HT1080 (cell line): ENCODE results near the gene C4orf33. TPM values are rescaled to one million over a fixed set of nuclear protein-coding genes. Genes with fewer than 3 reads are reported as not detected.
"Not testable (repeated sequence)": the region's sequence is repeated elsewhere in the genome, so short reads cannot be mapped to it uniquely, and the experiment has no call there.

Source experiments
- DNase-seq: peaks from one replicate; pipeline ENCODE4 v3.0.0-alpha.2; 2015; ENCODE audit warnings: low read depth
- total RNA-seq: library from RNA; depleted of rRNA; stranded (reverse); fragments of >200 nt; shearing (Covaris generic); gene quantifications from 2 replicates; pipeline ENCODE4 v1.2.3, GENCODE V29; 2014; rRNA removed

The C4orf33 gene
- total RNA-seq, 1 experiment from 2014 or later = 3.1 TPM

DNA sequence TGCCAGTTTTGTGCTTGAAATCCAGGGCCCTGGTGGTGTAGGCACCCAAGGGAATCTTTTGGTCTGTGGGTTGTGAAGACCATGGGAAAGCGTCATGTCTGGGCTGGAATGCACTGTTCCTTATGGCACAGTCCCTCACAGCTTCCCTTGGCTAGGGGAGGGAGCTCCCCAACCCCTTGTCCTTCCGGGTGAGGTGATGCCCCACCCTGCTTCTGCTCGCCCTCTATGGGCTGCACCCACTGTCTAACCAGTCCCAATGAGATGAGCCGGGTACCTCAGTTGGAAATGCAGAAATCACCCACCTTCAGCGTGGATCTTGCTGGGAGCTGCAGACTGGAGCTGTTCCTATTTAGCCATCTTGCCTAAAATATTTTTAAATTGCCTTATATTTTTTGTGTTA is 30.7 kb downstream of the C4orf33 start:
- not testable (repeated sequence) for DNase-seq

DNA sequence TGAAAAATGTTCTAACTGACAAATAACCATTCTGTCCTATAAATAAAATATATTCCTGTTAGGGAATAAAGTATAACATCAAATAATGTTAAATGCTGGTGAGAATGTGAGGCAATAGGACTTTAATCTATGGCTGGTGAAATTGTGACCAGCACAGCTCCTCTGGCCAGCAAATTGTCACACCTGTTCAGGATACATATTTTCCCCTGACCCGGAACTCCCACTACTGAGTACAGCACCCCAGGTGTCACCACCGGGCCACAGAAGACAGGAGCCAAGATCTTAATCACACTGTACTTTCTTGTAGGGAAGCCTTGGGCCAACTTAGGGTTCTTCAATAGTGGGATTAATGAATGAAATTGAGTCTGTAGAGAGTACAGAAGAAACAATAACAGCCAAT is 33.2 kb downstream of the C4orf33 start:
- DNase-seq = no peak

DNA sequence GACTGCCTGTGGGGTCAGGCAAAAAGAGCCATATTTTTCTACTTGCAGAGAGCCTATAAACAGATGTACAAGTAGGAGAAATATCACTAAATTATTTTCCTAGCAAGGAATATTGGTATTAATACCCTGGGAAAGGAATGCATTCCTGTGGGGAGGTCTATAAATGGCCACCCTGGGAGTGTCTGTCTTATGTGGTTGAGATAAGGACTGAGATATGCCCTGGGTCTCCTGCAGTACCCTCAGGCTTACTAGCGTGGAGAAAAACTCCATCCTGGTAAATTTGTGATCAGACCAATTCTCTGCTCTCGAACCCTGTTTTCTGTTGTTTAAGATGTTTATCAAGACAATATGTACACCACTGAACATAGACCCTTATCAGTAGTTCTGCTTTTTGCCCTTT is 35.4 kb downstream of the C4orf33 start:
- no peak for DNase-seq

DNA sequence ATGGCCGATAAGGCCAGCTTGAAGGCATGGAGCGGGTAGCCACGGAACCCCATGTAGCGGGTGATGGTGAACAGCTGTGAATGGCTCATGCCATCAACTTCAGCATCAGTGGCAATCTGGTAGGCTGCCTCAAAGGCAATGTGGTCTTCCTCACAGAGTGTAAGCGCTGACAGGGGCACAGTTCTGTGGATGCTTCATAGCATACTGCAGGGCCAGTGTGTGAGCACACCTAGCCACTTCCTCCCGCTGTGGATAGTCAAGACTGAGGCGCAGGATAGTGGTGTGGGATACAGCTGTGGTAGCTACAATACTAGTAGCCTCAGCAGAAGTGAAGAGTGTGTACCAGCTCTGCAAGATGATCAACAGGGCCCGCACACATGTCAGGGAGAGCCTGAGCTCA is 40.5 kb downstream of the C4orf33 start:
- no peak for DNase-seq

DNA sequence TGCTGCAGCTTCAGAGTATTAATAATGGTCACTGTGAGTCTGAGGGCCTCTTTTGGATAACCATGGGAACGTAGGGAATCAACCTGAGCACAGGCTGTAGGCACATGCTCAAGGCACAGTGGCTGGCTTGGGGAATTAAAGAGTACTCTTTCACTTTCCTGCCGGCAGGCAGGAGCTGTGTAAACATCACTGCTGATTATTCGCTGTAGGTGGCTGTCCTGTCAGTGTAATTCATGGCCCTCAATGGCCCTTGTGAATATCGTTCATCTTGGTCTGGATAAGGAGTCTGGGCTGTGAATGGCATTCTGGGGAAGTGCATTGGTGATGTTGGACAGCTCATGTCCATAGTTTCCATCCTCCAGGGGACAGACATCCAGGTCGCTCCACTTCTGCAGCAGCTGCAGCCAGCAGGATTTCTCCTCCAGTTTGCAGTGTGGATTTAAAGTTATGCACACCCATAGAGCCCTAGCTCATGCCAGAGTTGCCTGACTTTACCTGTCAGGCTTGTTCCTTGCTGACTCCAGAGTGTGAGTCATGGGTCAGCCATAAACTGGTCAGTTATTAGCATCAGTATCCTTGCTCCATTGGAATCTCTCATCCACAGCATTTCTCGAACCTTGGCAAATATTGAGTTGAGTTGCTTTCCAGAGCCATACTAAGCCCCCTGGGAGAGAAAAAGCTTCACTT is 43.0 kb downstream of the C4orf33 start:
- no peak for DNase-seq

DNA sequence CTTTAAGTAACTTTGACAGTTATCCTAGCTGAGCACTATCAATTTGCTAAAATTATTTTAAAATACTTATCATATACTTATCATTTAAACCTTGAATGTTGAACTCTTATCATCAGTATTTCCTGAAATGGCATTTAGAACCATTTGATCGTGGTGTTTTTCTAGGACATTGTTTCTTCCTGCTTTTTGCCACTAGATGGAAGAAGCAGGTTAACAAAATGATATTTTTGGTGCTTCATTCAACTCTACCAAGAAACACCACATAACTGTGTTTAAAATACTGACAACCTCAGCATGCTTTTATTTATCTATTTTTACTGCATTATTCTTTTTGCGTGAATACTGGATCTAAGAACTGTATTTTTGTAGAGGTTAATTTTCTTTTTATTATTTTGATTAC is 44.6 kb downstream of the C4orf33 start:
- no peak for DNase-seq

DNA sequence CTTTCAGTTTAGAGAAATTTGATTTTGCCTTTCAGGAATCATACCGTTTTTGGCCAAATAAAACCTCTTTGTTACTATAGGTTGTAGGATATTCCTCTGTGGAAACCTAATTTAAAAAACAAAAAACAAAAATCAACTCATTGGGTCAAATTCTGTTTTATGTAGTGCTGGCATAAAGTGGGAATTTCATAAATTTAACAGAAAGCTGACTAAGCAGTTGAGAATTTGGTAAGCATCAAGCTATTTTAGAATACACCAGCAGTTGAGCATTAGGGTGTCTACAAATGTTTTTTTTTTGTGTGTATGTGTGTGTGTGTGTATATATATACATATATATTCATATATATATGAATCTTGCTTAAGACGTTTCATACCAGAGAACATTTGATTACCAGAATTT is 47.4 kb downstream of the C4orf33 start:
- no peak for DNase-seq

DNA sequence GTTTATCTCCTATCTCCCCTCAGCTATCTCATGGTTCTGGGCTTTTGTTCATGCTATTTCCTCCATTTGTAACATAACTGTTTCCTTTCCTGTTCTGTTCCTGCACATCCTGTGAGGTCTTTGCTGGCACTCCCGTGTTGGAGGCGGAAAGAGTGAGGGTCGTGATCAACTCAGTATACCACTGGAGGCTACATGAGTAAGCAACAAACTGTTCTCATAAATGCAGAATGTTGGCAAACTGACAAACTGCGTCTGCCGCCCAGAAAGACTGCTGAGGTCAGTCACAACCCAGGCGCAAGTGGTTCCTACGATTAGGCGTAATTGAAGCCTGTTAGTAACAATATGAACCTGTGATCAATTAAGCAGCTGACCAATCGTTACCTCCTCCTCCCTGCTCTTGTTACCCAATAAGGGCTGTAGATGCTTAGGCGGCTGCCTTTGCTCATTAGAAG is 48.8 kb downstream of the C4orf33 start:
- no peak for DNase-seq

DNA sequence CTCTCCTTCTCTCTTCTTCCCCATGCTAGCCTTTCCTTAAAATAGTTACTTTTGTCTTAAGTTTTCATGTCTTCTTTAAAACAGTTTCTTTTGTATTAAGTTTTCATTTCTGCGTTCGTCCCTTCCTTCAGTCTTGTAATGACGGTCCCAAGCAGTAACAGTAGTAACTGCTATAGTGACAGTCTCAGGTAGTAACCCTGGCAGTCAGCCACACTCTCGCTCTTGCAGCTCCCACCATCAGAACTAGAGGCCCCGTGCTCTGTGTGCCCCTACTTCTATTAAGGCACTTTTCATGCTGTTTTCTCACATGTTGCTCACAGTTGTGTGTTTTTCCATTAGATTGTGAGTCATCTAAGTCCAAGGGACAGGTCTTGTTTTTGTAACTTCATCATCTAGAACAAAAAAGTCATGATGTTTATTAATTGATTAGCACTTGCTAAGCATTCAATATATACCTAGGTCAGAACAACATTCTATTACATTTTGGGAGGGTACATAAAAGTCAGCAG is 49.3 kb downstream of the C4orf33 start:
- DNase-seq = no peak

DNA sequence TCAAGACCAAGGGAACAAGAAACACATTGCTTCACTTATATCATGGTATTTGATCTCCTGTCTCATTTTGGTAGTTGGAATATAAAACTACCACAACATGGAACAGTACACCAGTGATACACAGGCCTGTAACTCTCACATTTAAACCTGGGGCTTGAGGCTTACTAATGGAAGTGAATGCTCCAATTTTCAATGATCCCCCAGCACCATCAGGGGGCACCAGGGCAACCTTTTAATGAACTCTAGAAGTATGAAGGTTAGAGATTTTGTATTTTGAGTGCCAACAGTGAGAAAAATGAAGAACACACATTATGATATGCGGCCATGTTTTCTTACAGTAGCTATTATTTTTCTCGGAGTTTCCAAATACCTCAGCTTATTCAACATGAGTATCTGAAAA is 50.7 kb downstream of the C4orf33 start:
- no peak for DNase-seq

DNA sequence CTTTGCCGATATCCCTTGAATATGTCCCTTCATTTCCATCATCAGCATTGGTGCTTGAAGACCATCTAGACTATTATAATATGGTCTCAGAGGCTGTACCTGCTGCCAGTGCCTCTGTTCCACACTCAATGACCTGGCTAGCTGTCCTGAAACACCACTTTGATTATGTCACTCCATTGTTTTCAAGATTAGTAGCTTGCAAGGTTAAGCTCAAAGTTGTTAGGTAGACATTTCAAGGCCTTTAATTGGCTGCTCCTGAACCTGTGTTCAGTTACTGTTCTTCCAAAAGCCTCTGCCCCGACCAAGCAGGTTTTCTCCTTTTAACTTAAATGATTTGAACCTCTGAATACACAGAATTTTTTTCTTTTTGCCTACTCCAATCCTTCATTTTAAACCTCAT is 52.9 kb downstream of the C4orf33 start:
- DNase-seq = no peak

DNA sequence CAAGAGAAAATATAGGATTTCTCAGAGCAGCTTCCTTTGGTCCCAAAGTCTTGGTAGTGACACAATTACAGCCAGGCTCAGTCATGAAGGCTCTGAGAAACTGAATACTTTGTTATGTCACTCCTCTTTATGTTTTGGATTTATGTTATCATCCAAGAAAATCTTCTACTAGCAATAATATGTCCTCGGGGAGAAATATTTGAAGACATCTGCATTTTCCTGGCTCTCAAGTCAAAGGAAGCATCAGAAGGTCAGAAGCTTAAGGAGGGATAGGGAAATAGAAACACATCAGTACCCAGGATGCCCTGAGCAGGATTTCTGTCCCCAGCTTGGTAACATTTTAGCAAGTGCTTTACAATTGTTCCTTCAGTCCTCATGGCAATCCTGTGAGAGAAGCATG is 54.0 kb downstream of the C4orf33 start:
- DNase-seq = no peak

DNA sequence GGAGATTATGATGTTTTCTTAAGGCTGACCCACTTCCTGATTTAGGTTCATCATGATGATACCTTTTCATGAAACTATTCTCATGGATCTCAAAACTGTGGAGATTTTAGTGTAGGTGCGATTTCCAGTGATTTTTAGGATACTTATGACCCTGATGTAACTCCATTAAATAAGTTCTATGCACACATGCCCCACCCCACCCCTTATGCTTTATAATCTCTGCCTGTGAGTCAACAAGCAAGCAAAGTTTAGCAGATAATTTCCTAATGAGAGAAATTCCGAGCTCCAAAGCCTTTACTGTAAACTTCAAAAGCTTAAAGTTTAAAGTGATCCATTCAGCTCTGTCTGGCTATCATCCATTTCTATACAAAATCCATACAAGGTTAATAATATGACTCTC is 56.4 kb downstream of the C4orf33 start:
- DNase-seq = no peak

DNA sequence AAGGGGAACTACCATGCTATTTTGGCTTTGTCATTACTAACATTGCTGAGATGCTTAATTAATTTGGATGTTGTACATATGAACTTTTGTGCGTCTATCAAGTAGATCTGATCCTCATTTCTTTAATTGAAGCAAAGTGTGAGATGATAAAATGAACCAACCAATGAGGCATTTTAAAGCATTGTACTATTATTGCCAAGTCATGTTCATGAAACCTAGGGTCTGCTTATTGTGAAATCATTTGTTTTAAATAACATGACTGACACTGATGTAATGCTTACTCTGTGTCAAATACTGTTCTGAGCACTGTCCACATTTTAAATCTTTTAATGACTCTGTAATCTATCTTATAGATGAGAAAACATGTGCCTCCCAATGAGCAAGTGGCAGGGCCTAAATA is 57.7 kb downstream of the C4orf33 start:
- DNase-seq = no peak

DNA sequence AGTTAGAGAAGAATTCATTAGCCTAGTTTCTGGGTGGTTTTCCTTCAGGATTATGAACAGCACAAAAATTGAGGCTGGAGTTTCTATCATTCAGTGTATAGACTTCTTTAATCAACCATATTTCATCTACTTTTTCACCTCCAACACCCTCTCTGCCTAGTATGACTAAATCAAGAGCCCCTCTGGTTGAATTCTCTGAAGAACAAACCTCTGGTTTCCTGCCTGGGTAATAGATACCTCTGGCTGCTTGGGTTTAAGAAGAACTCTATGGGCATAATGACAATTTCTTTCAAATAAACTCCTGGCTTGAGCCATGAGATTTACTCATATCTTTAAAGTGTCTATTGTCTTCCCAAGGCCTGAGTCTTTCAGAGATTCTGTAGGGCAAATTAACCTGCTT is 66.5 kb downstream of the C4orf33 start:
- DNase-seq = no peak

DNA sequence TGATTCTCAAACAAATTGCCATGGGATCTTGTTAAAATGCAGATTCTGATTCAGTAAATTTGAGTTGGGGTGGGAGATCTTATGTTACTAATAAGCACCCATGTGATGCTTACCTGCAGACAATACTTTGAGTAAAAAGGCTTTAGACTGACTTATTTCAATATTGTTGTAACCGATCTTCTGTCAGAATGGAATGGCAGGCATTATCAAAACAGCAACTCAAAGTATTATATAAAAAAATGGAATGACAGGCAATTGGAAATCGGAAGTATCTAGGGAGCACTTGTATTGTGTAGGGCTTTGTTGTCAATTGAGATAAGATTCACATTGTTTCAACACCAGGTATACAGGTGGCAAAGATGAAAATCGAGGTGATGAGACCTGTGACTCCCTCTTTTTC is 67.5 kb downstream of the C4orf33 start:
- DNase-seq = no peak

DNA sequence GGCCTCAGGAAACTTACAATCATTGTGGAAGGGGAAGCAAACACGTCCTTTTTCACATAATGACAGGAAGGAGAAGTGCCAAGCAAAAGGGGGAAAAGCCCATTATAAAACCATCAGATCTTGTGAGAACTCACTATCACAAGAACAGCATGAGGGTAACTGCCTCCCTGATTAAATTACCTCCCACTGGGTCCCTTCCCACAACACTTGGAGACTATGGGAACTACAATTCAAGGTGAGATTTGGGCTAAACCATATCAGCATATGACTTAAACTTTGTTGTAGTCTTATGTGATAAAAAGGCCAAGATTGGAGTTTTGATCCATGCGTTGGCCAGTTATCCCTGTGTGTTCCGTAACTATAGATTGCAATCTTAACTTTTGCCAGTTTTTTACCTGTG is 68.3 kb downstream of the C4orf33 start:
- DNase-seq = no peak

Other genes starting within 250 kb of the C4orf33 start
- gene SCLT1, start 2.6 kb upstream of the C4orf33 start, total RNA-seq = 13.3 and 15.2 TPM in 2 replicates